ENCODE results near the gene VPS39.

VPS39 gene

GRCh38 chr15:42121682-42122081, 86.4 kb downstream of the VPS39 start:
- Histone ChIP-seq H3K4me3 (ENCODE audit: low read length) (no peak overlapping the region), H3K36me3 (replicated peaks; ENCODE audit: insufficient read depth, low read length) (no peaks in the 10 kb centered on the region), H3K79me2 (ENCODE audit: low read length) (no peaks in the 10 kb centered on the region), H3K4me1 (ENCODE audit: low read length) (no peaks in the 10 kb centered on the region), H3K9me2 (replicated peaks; ENCODE audit: insufficient read depth, low read length) (no peaks in the 10 kb centered on the region), H3K4me2 (ENCODE audit: low read depth, low read length) (no peak overlapping the region), H2AFZ (ENCODE audit: low read length) (no peak overlapping the region), H3F3A (ENCODE audit: insufficient read depth, low read length) (no peaks in the 10 kb centered on the region), H3K9me3 (replicated peaks; ENCODE audit: insufficient read depth, low read length) (no peaks in the 10 kb centered on the region), H3K27me3 (replicated peaks; ENCODE audit: insufficient read depth, low read length) (no peaks in the 10 kb centered on the region), H3K27ac (ENCODE audit: low read length) (no peak overlapping the region), H3K9ac (ENCODE audit: low read length) (no peak overlapping the region), H4K20me1 (ENCODE audit: insufficient read depth, low read length) (no peaks in the 10 kb centered on the region)
- no peak for TF ChIP-seq EZH2phosphoT487 (IDR thresholded peaks at IDR 0.05; ENCODE audit: low read length)
- TF ChIP-seq CTCF (IDR thresholded peaks at IDR 0.05; ENCODE audit: low read length) = no peak
- TF ChIP-seq EZH2 (optimal IDR thresholded peaks at IDR 0.05; ENCODE audit: low read depth, low read length) = no peak
- no peak for DNase-seq

- no peaks in the 10 kb centered on the region for H3K9me2 ChIP-seq (replicated peaks; ENCODE audit: insufficient read depth, low read length)
- DNase-seq = no peak
- H3K9ac ChIP-seq (ENCODE audit: low read length) = no peak overlapping the region
- no peak overlapping the region for H3K27ac ChIP-seq (ENCODE audit: low read length)
- H3K27me3 ChIP-seq (replicated peaks; ENCODE audit: insufficient read depth, low read length) = no peaks in the 10 kb centered on the region
- H3K79me2 ChIP-seq (ENCODE audit: low read length) = no peaks in the 10 kb centered on the region
- H3K4me1 ChIP-seq (ENCODE audit: low read length) = no peaks in the 10 kb centered on the region
- no peaks in the 10 kb centered on the region for H3K36me3 ChIP-seq (replicated peaks; ENCODE audit: insufficient read depth, low read length)
- no peak overlapping the region for H3K4me2 ChIP-seq (ENCODE audit: low read depth, low read length)
- H3K9me3 ChIP-seq (replicated peaks; ENCODE audit: insufficient read depth, low read length) = no peaks in the 10 kb centered on the region
- TF ChIP-seq EZH2phosphoT487 (IDR thresholded peaks at IDR 0.05; ENCODE audit: low read length) = no peak
- TF ChIP-seq CTCF (IDR thresholded peaks at IDR 0.05; ENCODE audit: low read length) = no peak
- no peak for TF ChIP-seq EZH2 (optimal IDR thresholded peaks at IDR 0.05; ENCODE audit: low read depth, low read length)
- no peak overlapping the region for H2AFZ ChIP-seq (ENCODE audit: low read length)
- no peaks in the 10 kb centered on the region for H3F3A ChIP-seq (ENCODE audit: insufficient read depth, low read length)
- no peaks in the 10 kb centered on the region for H4K20me1 ChIP-seq (ENCODE audit: insufficient read depth, low read length)
- H3K4me3 ChIP-seq (ENCODE audit: low read length) = no peak overlapping the region
These were observed 87.1 kb downstream of the VPS39 start for GRCh38 chr15:42121021-42121420.

GRCh38 chr15:42120285-42120684, 87.8 kb downstream of the VPS39 start:
- Histone ChIP-seq H3K9me3 (replicated peaks; ENCODE audit: insufficient read depth, low read length) (no peaks in the 10 kb centered on the region), H3K9me2 (replicated peaks; ENCODE audit: insufficient read depth, low read length) (no peaks in the 10 kb centered on the region), H3K4me2 (ENCODE audit: low read depth, low read length) (no peak overlapping the region), H3K9ac (ENCODE audit: low read length) (no peak overlapping the region), H3K4me3 (ENCODE audit: low read length) (no peak overlapping the region), H3K4me1 (ENCODE audit: low read length) (no peaks in the 10 kb centered on the region), H3F3A (ENCODE audit: insufficient read depth, low read length) (no peaks in the 10 kb centered on the region), H3K36me3 (replicated peaks; ENCODE audit: insufficient read depth, low read length) (no peaks in the 10 kb centered on the region), H3K27me3 (replicated peaks; ENCODE audit: insufficient read depth, low read length) (no peaks in the 10 kb centered on the region), H3K79me2 (ENCODE audit: low read length) (no peaks in the 10 kb centered on the region), H4K20me1 (ENCODE audit: insufficient read depth, low read length) (no peaks in the 10 kb centered on the region), H2AFZ (ENCODE audit: low read length) (no peak overlapping the region), H3K27ac (ENCODE audit: low read length) (no peak overlapping the region)
- no peak for TF ChIP-seq EZH2phosphoT487 (IDR thresholded peaks at IDR 0.05; ENCODE audit: low read length)
- no peak for TF ChIP-seq EZH2 (optimal IDR thresholded peaks at IDR 0.05; ENCODE audit: low read depth, low read length)
- no peak for TF ChIP-seq CTCF (IDR thresholded peaks at IDR 0.05; ENCODE audit: low read length)
- DNase-seq = no peak

Measured in MM.1S (cell line).